ENCODE results near the gene COMMD3. TPM values are rescaled to one million over a fixed set of nuclear protein-coding genes. Genes with fewer than 3 reads are reported as not detected.

Gene COMMD3
- total and polyA plus RNA-seq, 2 donors (not counting 3 experiments of a cell fraction or from before 2014, with no cell fraction given): 22.5 to 48.9 TPM

DNA sequence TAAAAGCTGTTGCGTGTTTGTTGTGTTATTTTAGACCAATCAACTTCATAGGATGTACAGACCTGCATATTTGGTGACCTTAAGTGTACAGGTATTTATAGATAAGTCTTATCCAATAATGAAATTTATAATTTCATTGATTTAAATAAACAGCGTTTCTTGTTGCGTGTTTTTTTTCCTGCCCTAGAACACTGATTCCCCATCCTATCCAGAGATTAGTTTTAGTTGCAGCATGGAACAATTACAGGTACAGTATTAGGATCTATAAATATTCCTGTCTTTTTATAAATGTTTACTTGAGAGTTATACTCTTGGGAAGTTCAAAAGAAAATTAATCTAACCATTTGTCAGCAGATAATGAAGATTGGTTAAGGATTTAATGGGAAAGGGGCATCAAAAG, 2.6 kb downstream of the COMMD3 start:
- POLR2A ChIA-PET: interaction anchor here (0.6 kb wide), 1 partner anchor 730 kb away, joined by 4 read pairs; no protein-coding TSS in a partner anchor
- no peak overlapping the region for H2AFZ ChIP-seq (ENCODE audit: low read depth, low read length)
- BruUV-seq (replicated peaks): no TSS peak

More for the DNA sequence above, 2.6 kb downstream of the COMMD3 start:
- H3K9ac ChIP-seq (replicated peaks; ENCODE audit: extremely low read depth, insufficient read depth, low read length): no peak overlapping the region
- no peak for FAIRE-seq
- H3K79me2 ChIP-seq (ENCODE audit: control insufficient read depth, insufficient read depth, low read length): no peaks in the 10 kb centered on the region
- no peaks in the 10 kb centered on the region for H3K9me1 ChIP-seq (replicated peaks; ENCODE audit: control insufficient read depth, extremely low read depth, insufficient read depth, low read length)
- dilution Hi-C loops (cut with MboI; ENCODE audit: extremely low pct_ligation_motif_present, low sequenced_read_pairs) (no loop called here), intact Hi-C loops (cut with micrococcal nuclease) (loop anchor here (5.0 to 10.0 kb wide), 3 partner anchors 396 to 821 kb away; partner anchors contain the start of genes MSRB2 and PIP4K2A)
- TF ChIP-seq CTCF (IDR thresholded peaks at IDR 0.05; ENCODE audit: extremely low read depth in 1 of 2, insufficient read depth in 1 of 2, low read depth in 1 of 2, low read length in 2 of 2): no peak
- TF ChIP-seq JUN (IDR thresholded peaks at IDR 0.05; ENCODE audit: borderline replicate concordance, insufficient read depth, insufficient read length, low read depth): no peak
- CTCF ChIA-PET: interaction anchor here (1.1 to 1.3 kb wide), 2 partner anchors 89 to 664 kb away, joined by 3 read pairs; no protein-coding TSS in a partner anchor
- peaks cover 14 to 19% of the 10 kb centered on the region in 2 experiments for H3K27me3 ChIP-seq (ENCODE audit: control insufficient read depth in 2 of 2, insufficient read depth in 2 of 2, low read length in 2 of 2)
- H3K9me3 ChIP-seq (replicated peaks; ENCODE audit: control insufficient read depth, insufficient read depth, low read length): no peaks in the 10 kb centered on the region
- peaks cover 21% of the 10 kb centered on the region for H3K4me1 ChIP-seq (ENCODE audit: control insufficient read depth, extremely low read depth, insufficient read depth, low read length)
- no peak overlapping the region for H3K4me2 ChIP-seq (ENCODE audit: insufficient read depth, low read length)
- DNase-seq (ENCODE audit: low read depth, low spot score): no peak
- H3K36me3 ChIP-seq (ENCODE audit: control insufficient read depth in 2 of 2, extremely low read depth in 1 of 2, insufficient read depth in 2 of 2, low read length in 2 of 2): no peaks in the 10 kb centered on the region
- peaks cover 4% of the 10 kb centered on the region for H4K20me1 ChIP-seq (replicated peaks; ENCODE audit: control insufficient read depth, extremely low read depth, insufficient read depth, low read length)
- no peak overlapping the region for H3K4me3 ChIP-seq (replicated peaks in 1 of 3; ENCODE audit: insufficient read depth in 1 of 3, low read depth in 1 of 3, low read length in 3 of 3)
- no peak overlapping the region for H3K27ac ChIP-seq (ENCODE audit: insufficient read depth, low read depth, low read length)

All from endothelial cell of umbilical vein (primary cell).